Right hindlimb (tissue), 1 donor: ENCODE measurements around the gene TDRD15.
"Not testable (repeated sequence)": the region's sequence is repeated elsewhere in the genome, so short reads cannot be mapped to it uniquely, and the experiment has no call there.

Source experiments
- DNase-seq: peaks from one replicate; pipeline ENCODE4 v3.0.0-alpha.2; 2018

TDRD15 gene

DNA sequence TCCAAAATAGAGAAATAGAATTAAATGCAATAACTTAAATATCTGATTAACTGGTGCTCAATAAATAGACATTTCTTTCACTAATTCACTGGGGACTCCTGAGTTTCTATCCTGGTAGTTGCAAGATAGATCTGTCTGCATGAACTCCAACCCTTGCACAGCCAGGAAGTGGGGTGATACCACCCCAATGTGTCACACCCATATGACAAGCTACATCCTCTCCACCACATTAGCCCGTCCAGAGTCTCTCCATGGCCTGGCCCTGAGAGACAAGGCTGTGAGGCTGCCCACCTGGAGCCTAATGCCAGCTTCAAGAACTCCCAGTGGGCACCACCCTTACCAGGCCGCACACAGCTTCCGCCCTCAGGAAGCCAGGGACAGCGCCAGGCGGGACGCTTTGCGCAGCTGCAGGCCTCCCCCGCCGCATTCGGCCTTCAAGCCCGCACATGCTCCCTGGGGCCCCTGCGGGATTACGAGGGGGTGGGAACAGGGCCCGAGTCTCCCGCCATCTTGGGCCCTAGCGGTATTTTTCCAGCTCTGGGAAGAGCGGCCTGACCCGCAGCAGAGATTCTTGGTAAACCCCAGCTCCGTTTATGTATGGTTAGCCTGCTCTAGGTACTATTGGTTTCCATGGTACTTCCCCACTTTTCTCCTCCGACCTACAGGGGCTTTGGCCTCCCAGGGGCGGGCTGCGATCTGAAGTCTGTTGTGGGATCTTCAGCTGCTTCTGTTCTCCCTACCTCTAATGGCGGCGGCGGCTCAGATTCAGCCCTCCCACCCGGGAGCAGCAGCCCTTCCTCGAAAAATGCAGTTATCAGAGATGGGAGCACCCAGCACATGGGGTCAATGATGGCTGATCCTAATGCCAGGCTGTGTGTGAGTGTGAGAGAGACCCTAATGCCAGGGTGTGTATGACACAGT, at the start of gene TDRD15:
Gene TDRD15, plus strand, starts transcription at position 496 of the 921 bp plus-strand sequence. CDS start 13,500 bp downstream, outside the sequence.
- no peak for DNase-seq

DNA sequence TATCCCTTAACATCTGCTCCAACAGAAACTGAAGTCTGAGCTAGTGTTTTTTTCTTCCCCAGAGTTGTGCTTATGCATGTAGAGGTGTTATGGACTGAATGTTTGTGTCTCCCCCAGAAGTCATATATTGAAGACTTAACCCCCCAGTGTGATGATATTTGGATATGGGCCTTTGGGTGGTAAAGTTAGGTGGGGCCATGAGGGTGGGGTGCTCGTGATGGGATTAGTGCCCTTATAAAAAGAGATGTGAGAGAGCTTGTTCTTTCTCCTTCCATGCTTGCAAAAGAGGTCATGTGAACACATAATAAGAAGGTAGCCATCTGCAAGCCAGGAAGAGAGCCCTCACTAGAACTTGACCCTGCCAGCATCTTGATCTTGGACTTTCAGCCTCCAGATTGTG, 45.5 kb upstream of the TDRD15 start:
- no peak for DNase-seq

DNA sequence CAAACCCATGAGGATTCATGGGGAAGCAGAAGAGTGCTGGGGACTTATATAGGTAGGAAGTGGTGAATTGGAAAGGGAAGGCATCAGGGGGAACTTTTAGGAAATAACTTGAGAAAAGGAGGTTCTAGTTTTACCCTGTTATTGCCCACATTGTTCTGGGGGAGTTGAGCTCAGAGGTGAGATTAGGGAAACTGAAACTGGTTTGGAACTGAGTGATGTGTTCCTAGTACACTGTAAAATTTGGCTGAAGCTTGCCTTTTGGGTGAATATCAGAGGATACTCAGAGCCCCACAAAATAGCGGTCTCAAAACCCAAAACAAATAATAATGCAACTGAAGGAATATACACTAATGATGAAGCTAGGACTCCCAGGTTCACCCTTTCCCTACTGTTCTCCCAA, 40.3 kb upstream of the TDRD15 start:
- no peak for DNase-seq

- DNase-seq, result no peak
These were observed 39.4 kb upstream of the TDRD15 start for GRCh38 chr2:21084401-21084800.

DNA sequence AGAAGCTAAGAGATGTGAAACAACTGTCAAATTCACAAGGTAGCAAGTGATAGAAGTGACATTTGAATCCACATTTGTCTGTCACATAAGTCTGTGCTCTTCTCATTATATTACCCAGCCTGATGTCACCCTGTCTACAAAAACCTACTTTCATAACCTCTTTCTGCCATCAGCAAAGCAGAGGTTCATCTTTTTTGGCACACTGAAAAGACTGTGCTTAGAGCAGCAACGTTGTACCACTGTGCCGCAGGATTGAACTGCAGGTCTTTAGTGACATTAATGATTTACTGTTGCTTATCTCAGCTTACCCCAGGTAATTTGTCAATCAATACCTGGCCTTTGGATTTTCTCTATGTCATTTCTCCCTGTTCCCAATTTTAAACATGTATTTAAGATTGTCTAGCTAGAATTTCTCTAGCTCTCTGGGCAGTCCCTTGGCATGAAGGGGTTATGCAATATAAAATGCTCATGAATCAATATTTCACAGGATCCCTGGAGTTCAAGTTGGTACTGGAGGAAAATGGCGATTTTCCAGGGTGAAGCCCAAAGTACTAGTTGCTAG, 31.4 kb upstream of the TDRD15 start:
- no peak for DNase-seq

DNA sequence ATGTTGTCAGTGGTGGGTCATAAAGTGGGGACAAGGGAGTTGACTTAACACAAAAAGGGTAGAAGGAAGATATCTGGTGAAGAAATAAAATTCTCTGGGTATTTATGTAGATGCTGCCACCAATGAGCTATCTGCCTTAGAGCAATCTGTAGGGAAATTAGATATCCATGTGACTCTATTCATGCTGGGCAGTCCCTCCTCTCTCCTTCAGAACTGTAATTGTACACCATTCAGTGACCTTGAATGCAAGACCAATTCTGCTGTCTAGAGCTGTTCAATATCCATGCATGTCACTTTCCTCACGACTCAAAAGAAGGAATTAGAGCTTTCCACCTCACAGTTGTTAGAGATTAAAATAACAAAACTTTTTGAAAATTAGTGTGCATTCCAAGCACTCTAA, 28.6 kb upstream of the TDRD15 start:
- no peak for DNase-seq

GRCh38 chr2:21095714-21096113, 28.1 kb upstream of the TDRD15 start:
- DNase-seq, result no peak

- DNase-seq, result no peak
These were observed 27.3 kb upstream of the TDRD15 start for GRCh38 chr2:21096458-21096857.

- DNase-seq, result no peak
These were observed 26.4 kb upstream of the TDRD15 start for GRCh38 chr2:21097331-21097730.

- DNase-seq, result no peak
These were observed 25.5 kb upstream of the TDRD15 start for GRCh38 chr2:21098294-21098693.

- no peak for DNase-seq
These were observed 24.4 kb upstream of the TDRD15 start for GRCh38 chr2:21099281-21099907.

DNA sequence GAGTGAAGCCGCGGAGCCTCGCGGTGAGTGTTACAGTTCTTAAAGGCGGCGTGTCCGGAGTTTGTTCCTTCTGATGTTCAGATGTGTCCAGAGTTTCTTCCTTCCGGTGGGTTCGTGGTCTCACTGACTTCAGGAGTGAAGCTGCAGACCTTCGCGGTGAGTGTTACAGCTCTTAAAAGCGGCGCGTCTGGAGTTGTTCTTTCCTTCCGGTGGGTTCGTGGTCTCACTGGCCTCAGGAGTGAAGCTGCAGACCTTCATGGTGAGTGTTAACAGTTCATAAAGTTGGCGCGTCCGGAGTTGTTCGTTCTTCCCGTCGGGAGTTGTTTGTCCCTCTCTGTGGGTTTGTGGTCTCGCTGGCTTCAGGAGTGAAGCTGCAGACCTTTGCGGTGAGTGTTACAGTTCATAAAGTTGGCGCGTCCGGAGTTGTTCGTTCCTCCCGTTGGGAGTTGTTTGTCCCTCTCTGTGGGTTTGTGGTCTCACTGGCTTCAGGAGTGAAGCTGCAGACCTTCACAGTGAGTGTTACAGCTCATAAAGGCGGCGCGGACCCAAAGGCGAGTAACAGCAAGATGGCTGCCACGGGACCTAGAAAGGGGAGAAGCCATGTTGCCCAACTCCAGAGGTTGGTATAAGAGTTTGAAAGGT, 22.1 kb upstream of the TDRD15 start:
- DNase-seq, result not testable (repeated sequence)

- no peak for DNase-seq
These were observed 21.4 kb upstream of the TDRD15 start for GRCh38 chr2:21102356-21102755.

DNA sequence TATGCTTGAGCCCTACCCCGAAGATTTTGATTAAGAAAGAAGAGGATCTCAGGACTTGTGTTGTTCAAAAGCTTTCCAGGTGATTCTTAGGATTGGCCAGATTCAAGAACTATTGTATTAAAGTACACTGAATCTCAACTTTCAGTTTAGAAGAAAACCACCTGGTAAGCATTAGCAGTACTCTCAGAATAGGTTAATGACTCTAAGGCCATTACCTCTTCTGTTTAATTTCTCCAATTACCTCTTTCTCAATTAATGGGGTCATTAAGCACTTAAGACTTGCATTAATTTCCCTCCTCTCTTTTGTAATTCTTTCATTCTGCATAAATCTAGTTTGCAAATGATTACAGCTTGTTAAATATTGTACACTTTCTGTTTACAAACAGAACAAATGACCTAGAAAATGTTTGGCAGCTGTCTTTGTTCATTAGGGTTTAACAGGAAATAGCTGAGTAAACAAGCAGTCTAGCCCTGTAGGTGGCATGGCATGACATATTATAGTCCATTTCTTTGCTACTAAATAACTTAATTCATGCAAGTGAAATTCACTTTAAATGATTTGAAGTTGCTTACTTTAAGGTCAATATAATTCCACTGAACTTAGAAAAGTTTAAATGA, 20.4 kb upstream of the TDRD15 start:
- DNase-seq, result no peak

GRCh38 chr2:21104030-21104660, 19.6 kb upstream of the TDRD15 start:
- no peak for DNase-seq

DNA sequence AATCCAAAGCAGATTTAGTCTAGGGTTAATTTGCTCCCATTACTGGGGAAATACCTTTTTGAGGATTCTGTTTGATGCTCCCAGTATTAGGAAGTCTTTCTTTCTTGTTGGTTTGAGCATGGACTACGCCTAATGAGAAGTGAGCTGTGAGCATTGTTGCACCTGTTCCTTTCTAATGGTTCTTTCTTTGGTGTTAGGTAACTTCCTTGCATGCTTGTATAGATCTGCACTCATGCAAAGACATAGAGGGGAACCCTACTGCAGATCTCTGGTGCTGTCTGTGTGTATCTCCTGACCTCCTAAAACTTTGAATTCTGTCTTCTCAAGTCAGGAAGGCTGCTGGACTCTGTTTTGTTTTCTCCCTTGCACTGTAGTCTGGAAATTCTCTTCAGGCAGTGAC, 12.8 kb upstream of the TDRD15 start:
- DNase-seq, result no peak

GRCh38 chr2:21117688-21118087, 6.1 kb upstream of the TDRD15 start:
- DNase-seq, result no peak

GRCh38 chr2:21118302-21118920, 5.4 kb upstream of the TDRD15 start:
- DNase-seq, result peak; percentile 17

GRCh38 chr2:21131861-21132260, 8.1 kb downstream of the TDRD15 start:
- DNase-seq, result no peak

GRCh38 chr2:21135585-21135984, 11.8 kb downstream of the TDRD15 start:
- no peak for DNase-seq

- DNase-seq, result no peak
These were observed 18.4 kb downstream of the TDRD15 start for GRCh38 chr2:21142149-21142548.

GRCh38 chr2:21146638-21147037, 22.9 kb downstream of the TDRD15 start:
- no peak for DNase-seq
